ENCODE data around the gene SLC8A1.
A peak's percentile ranks its signal among the peaks of the same experiment; 100 is the strongest.

Gene SLC8A1

DNA sequence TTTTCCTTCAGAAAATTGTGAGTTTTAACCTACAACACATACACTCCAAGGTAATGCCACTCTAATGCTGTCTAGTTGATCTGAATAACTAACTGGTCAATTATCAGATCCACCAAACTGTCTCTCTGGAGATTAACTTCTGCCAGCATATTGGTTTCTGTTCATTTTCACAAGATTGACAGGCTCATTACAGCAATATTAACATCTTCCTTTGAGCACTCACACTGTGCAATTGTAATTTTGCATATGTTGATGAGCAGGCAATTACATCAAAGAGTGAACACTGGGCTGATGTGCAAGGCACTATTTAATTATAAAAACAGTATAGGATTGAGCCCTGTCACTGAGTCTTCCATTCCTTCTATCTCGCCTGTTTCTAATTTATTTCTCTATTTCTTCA is 197.3 kb downstream of the SLC8A1 start:
- DNase-seq (ENCODE audit: low read depth), result no peak
- in situ Hi-C loops (cut with HindIII; ENCODE audit: low sequenced_read_pairs), result no loop called here
- TF ChIP-seq, protein P1, sequence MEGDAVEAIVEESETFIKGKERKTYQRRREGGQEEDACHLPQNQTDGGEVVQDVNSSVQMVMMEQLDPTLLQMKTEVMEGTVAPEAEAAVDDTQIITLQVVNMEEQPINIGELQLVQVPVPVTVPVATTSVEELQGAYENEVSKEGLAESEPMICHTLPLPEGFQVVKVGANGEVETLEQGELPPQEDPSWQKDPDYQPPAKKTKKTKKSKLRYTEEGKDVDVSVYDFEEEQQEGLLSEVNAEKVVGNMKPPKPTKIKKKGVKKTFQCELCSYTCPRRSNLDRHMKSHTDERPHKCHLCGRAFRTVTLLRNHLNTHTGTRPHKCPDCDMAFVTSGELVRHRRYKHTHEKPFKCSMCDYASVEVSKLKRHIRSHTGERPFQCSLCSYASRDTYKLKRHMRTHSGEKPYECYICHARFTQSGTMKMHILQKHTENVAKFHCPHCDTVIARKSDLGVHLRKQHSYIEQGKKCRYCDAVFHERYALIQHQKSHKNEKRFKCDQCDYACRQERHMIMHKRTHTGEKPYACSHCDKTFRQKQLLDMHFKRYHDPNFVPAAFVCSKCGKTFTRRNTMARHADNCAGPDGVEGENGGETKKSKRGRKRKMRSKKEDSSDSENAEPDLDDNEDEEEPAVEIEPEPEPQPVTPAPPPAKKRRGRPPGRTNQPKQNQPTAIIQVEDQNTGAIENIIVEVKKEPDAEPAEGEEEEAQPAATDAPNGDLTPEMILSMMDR (IDR thresholded peaks at IDR 0.05; ENCODE audit: low read depth, low read length, missing control alignments), result no peak
- H3K4me3 ChIP-seq (ENCODE audit: low read depth, low read length), result no peak overlapping the region

DNA sequence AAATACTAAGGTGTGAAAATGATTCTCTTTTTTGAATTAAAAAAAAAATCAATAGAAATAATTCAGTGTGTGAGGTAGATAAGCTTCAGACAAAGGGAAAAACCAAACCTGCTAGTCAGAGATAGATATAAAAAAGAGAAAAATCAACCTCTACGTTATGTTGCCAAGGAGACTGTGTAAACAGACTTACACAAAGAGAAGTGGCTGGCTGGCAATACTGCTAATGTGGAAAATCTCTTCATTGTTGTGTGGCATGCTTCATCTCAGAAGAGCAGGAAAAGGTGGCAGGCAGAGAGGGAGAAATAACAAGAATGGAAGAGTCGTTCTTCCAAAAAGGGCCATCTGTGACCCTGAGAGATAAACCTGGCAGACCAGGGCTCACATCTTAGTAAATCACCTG is 200.8 kb downstream of the SLC8A1 start:
- no peak for DNase-seq (ENCODE audit: low read depth)
- TF ChIP-seq, protein P1 (IDR thresholded peaks at IDR 0.05; ENCODE audit: low read depth, low read length, missing control alignments), result no peak
- in situ Hi-C loops (cut with HindIII; ENCODE audit: low sequenced_read_pairs), result no loop called here
- no peak overlapping the region for H3K4me3 ChIP-seq (ENCODE audit: low read depth, low read length)

DNA sequence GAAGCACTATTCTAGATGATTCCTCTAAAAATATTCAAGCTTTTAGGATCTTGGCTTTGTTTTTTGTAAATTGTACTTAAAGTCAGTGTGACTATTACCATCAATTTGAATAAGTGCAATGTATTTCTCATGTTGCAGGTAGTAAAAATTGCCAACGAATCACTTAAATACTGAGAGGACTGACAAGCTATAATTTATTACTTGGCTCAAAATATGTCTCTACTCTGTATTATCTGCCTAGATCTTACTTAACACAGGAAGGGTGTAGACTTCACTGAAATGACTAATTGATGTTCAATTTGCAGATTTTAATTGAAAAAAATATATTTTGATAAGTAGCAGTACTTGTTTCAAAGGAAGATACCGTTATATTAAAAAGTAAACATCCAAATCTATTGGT is 202.3 kb downstream of the SLC8A1 start:
- no peak overlapping the region for H3K4me3 ChIP-seq (ENCODE audit: low read depth, low read length)
- in situ Hi-C loops (cut with HindIII; ENCODE audit: low sequenced_read_pairs), result no loop called here
- no peak for DNase-seq (ENCODE audit: low read depth)
- TF ChIP-seq, protein P1 (IDR thresholded peaks at IDR 0.05; ENCODE audit: low read depth, low read length, missing control alignments), result no peak

DNA sequence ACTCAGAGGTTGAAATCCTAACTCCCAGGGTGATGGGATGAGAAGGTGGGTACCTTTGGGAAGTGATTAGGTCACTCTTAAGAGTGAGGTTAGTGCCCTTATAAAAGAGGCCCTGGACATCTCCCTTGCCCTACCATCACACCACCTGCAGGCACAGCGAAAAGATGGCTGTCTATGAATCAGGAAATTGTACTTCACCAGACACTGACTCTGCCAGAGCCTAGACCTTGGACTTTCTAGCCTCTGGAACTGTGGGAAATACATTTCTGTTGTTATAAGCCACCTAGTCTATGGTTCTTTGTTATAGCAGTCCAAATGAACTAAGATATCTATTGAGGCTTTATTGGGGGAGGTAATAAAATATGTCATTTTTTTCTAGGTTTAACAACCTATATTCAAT is 203.6 kb downstream of the SLC8A1 start:
- TF ChIP-seq, protein P1 (IDR thresholded peaks at IDR 0.05; ENCODE audit: low read depth, low read length, missing control alignments), result no peak
- in situ Hi-C loops (cut with HindIII; ENCODE audit: low sequenced_read_pairs), result no loop called here
- no peak for DNase-seq (ENCODE audit: low read depth)
- H3K4me3 ChIP-seq (ENCODE audit: low read depth, low read length), result no peak overlapping the region

DNA sequence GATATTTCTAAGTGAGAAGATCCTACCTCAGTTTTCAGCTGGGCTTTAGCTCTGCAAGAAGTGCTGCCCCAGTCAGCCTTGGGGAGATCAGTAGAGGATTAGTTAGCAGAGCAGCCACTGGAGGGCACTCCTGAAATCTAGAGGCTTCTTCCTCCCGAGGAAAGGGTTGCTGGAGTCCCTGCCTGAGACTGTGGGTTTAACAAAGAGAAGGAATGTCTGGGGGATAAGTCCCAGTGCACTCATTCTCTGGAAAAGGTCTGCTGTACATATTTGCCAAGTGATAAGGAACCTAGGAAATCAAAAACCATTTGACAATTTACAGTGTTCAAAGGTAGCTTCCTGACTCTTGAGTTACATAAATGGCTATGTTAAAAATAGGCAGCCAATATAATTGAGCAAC is 207.2 kb downstream of the SLC8A1 start:
- peak; percentile 52 for DNase-seq (ENCODE audit: low read depth)
- in situ Hi-C loops (cut with HindIII; ENCODE audit: low sequenced_read_pairs), result loop anchor here (5.0 kb wide), 1 partner anchor 208 kb away; the partner anchor contains the start of gene SLC8A1
- no peak overlapping the region for H3K4me3 ChIP-seq (ENCODE audit: low read depth, low read length)
- TF ChIP-seq, protein P1 (IDR thresholded peaks at IDR 0.05; ENCODE audit: low read depth, low read length, missing control alignments), result peak; percentile 75

DNA sequence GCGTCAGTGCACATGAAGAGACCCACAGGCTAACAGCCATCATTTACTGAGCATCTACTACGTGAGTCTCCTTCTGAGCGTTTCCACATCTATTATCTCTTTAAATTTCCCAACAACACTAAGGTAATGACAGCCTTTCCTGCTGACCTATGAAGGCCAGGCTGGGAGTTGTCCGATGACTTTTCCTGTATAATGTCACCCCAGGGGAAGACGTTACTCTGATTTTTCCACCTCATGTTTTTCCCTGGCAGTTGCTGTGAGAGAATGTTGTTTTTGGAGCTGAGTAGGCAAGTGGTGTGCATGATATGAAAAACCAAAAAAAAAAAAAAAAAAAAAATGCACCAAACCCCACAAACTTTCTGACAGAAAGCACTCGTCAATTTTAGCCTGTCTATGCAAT is 207.6 kb downstream of the SLC8A1 start:
- TF ChIP-seq, protein P1 (IDR thresholded peaks at IDR 0.05; ENCODE audit: low read depth, low read length, missing control alignments), result no peak
- no peak overlapping the region for H3K4me3 ChIP-seq (ENCODE audit: low read depth, low read length)
- peak; percentile 11 for DNase-seq (ENCODE audit: low read depth)
- in situ Hi-C loops (cut with HindIII; ENCODE audit: low sequenced_read_pairs), result loop anchor here (5.0 kb wide), 1 partner anchor 208 kb away; the partner anchor contains the start of gene SLC8A1

Measured in astrocyte of the cerebellum (primary cell).